ENCODE data around the gene PDC. TPM values are rescaled to one million over a fixed set of nuclear protein-coding genes. Genes with fewer than 3 reads are reported as not detected.

PDC gene
- total RNA-seq, 1 donor from 2014 or later: not detected

- Mint-ChIP-seq H3K36me3 (ENCODE audit: low read depth) (no peaks in the 10 kb centered on the region), H3K4me1 (peaks cover 6% of the 10 kb centered on the region), H3K27me3 (no peaks in the 10 kb centered on the region), H3K9me3 (no peaks in the 10 kb centered on the region), H3K4me3 (no peak overlapping the region), H3K27ac (no peak overlapping the region)
- no peak for DNase-seq
- intact Hi-C loops (cut with micrococcal nuclease): no loop called here
Observed at GRCh38 chr1:186446152-186446551, 14.8 kb downstream of the PDC start.

GRCh38 chr1:186443638-186444037, 17.3 kb downstream of the PDC start:
- no peaks in the 10 kb centered on the region for H3K9me3 Mint-ChIP-seq
- no peak for DNase-seq
- no peak overlapping the region for H3K4me3 Mint-ChIP-seq
- H3K4me1 Mint-ChIP-seq: peaks cover 6% of the 10 kb centered on the region
- intact Hi-C loops (cut with micrococcal nuclease): no loop called here
- H3K27me3 Mint-ChIP-seq: no peaks in the 10 kb centered on the region
- no peaks in the 10 kb centered on the region for H3K36me3 Mint-ChIP-seq (ENCODE audit: low read depth)
- no peak overlapping the region for H3K27ac Mint-ChIP-seq

- H3K4me1 Mint-ChIP-seq: peaks cover 6% of the 10 kb centered on the region
- no peaks in the 10 kb centered on the region for H3K9me3 Mint-ChIP-seq
- H3K27me3 Mint-ChIP-seq: no peaks in the 10 kb centered on the region
- DNase-seq: no peak
- H3K4me3 Mint-ChIP-seq: no peak overlapping the region
- intact Hi-C loops (cut with micrococcal nuclease): no loop called here
- peak overlapping the region; percentile 17 for H3K27ac Mint-ChIP-seq
- peaks cover 2% of the 10 kb centered on the region for H3K36me3 Mint-ChIP-seq (ENCODE audit: low read depth)
Observed at GRCh38 chr1:186442651-186443375, 18.1 kb downstream of the PDC start.

GRCh38 chr1:186440584-186440983, 20.3 kb downstream of the PDC start:
- Mint-ChIP-seq H3K36me3 (ENCODE audit: low read depth) (peaks cover 10% of the 10 kb centered on the region), H3K27me3 (no peaks in the 10 kb centered on the region), H3K4me3 (no peak overlapping the region), H3K9me3 (no peaks in the 10 kb centered on the region), H3K27ac (no peak overlapping the region), H3K4me1 (peaks cover 6% of the 10 kb centered on the region)
- DNase-seq: no peak
- intact Hi-C loops (cut with micrococcal nuclease): no loop called here

GRCh38 chr1:186438567-186438966, 22.3 kb downstream of the PDC start:
- DNase-seq: no peak
- H3K36me3 Mint-ChIP-seq (ENCODE audit: low read depth): peaks cover 10% of the 10 kb centered on the region
- H3K9me3 Mint-ChIP-seq: no peaks in the 10 kb centered on the region
- no peak overlapping the region for H3K4me3 Mint-ChIP-seq
- intact Hi-C loops (cut with micrococcal nuclease): no loop called here
- no peak overlapping the region for H3K27ac Mint-ChIP-seq
- H3K27me3 Mint-ChIP-seq: no peaks in the 10 kb centered on the region
- H3K4me1 Mint-ChIP-seq: peaks cover 11% of the 10 kb centered on the region

- no peak for DNase-seq
- H3K27ac Mint-ChIP-seq: no peak overlapping the region
- peaks cover 4% of the 10 kb centered on the region for H3K4me1 Mint-ChIP-seq
- peaks cover 10% of the 10 kb centered on the region for H3K36me3 Mint-ChIP-seq (ENCODE audit: low read depth)
- no peaks in the 10 kb centered on the region for H3K9me3 Mint-ChIP-seq
- no peaks in the 10 kb centered on the region for H3K27me3 Mint-ChIP-seq
- intact Hi-C loops (cut with micrococcal nuclease): no loop called here
- no peak overlapping the region for H3K4me3 Mint-ChIP-seq
Observed at GRCh38 chr1:186435336-186435735, 25.6 kb downstream of the PDC start.

GRCh38 chr1:186429017-186429416, 31.9 kb downstream of the PDC start:
- no peak overlapping the region for H3K27ac Mint-ChIP-seq
- H3K4me1 Mint-ChIP-seq: peaks cover 5% of the 10 kb centered on the region
- no peak overlapping the region for H3K4me3 Mint-ChIP-seq
- H3K27me3 Mint-ChIP-seq: no peaks in the 10 kb centered on the region
- H3K36me3 Mint-ChIP-seq (ENCODE audit: low read depth): peaks cover 29% of the 10 kb centered on the region
- peaks cover 23% of the 10 kb centered on the region for H3K9me3 Mint-ChIP-seq
- no peak for DNase-seq
- intact Hi-C loops (cut with micrococcal nuclease): no loop called here

- Mint-ChIP-seq H3K36me3 (ENCODE audit: low read depth) (peaks cover 35% of the 10 kb centered on the region), H3K27ac (no peak overlapping the region), H3K4me1 (peaks cover 11% of the 10 kb centered on the region), H3K4me3 (no peak overlapping the region), H3K9me3 (peaks cover 23% of the 10 kb centered on the region), H3K27me3 (no peaks in the 10 kb centered on the region)
- DNase-seq: no peak
- intact Hi-C loops (cut with micrococcal nuclease): no loop called here
Observed at GRCh38 chr1:186426118-186426517, 34.8 kb downstream of the PDC start.

- no peak for DNase-seq
- H3K4me1 Mint-ChIP-seq: peaks cover 20% of the 10 kb centered on the region
- peaks cover 23% of the 10 kb centered on the region for H3K9me3 Mint-ChIP-seq
- H3K27ac Mint-ChIP-seq: no peak overlapping the region
- no peaks in the 10 kb centered on the region for H3K27me3 Mint-ChIP-seq
- H3K36me3 Mint-ChIP-seq (ENCODE audit: low read depth): peaks cover 42% of the 10 kb centered on the region
- no peak overlapping the region for H3K4me3 Mint-ChIP-seq
- intact Hi-C loops (cut with micrococcal nuclease): no loop called here
Observed at GRCh38 chr1:186424539-186424938, 36.4 kb downstream of the PDC start.

- H3K27me3 Mint-ChIP-seq: no peaks in the 10 kb centered on the region
- no peak overlapping the region for H3K4me3 Mint-ChIP-seq
- H3K9me3 Mint-ChIP-seq: peaks cover 19% of the 10 kb centered on the region
- peaks cover 41% of the 10 kb centered on the region for H3K36me3 Mint-ChIP-seq (ENCODE audit: low read depth)
- peaks cover 25% of the 10 kb centered on the region for H3K4me1 Mint-ChIP-seq
- H3K27ac Mint-ChIP-seq: no peak overlapping the region
- DNase-seq: peak; percentile 57
- intact Hi-C loops (cut with micrococcal nuclease): no loop called here
Observed at GRCh38 chr1:186421446-186421845, 39.5 kb downstream of the PDC start.

GRCh38 chr1:186420923-186421322, 40.0 kb downstream of the PDC start:
- Mint-ChIP-seq H3K36me3 (ENCODE audit: low read depth) (peaks cover 37% of the 10 kb centered on the region), H3K27me3 (no peaks in the 10 kb centered on the region), H3K4me3 (peak overlapping the region; percentile 69), H3K9me3 (peaks cover 14% of the 10 kb centered on the region), H3K27ac (peak overlapping the region; percentile 86), H3K4me1 (peaks cover 23% of the 10 kb centered on the region)
- peak; percentile 58 for DNase-seq
- intact Hi-C loops (cut with micrococcal nuclease): no loop called here

GRCh38 chr1:186420311-186420710, 40.6 kb downstream of the PDC start:
- Mint-ChIP-seq H3K4me3 (peak overlapping the region; percentile 69), H3K36me3 (ENCODE audit: low read depth) (peaks cover 35% of the 10 kb centered on the region), H3K27ac (peak overlapping the region; percentile 86), H3K27me3 (no peaks in the 10 kb centered on the region), H3K4me1 (peaks cover 21% of the 10 kb centered on the region), H3K9me3 (peaks cover 10% of the 10 kb centered on the region)
- no peak for DNase-seq
- intact Hi-C loops (cut with micrococcal nuclease): no loop called here

GRCh38 chr1:186418503-186418902, 42.4 kb downstream of the PDC start:
- H3K9me3 Mint-ChIP-seq: no peaks in the 10 kb centered on the region
- no peak for DNase-seq
- peak overlapping the region; percentile 71 for H3K27ac Mint-ChIP-seq
- H3K36me3 Mint-ChIP-seq (ENCODE audit: low read depth): peaks cover 28% of the 10 kb centered on the region
- intact Hi-C loops (cut with micrococcal nuclease): no loop called here
- H3K4me3 Mint-ChIP-seq: no peak overlapping the region
- peaks cover 21% of the 10 kb centered on the region for H3K4me1 Mint-ChIP-seq
- no peaks in the 10 kb centered on the region for H3K27me3 Mint-ChIP-seq

- no peaks in the 10 kb centered on the region for H3K27me3 Mint-ChIP-seq
- no peak overlapping the region for H3K27ac Mint-ChIP-seq
- DNase-seq: no peak
- H3K4me3 Mint-ChIP-seq: no peak overlapping the region
- H3K36me3 Mint-ChIP-seq (ENCODE audit: low read depth): peaks cover 16% of the 10 kb centered on the region
- H3K9me3 Mint-ChIP-seq: no peaks in the 10 kb centered on the region
- intact Hi-C loops (cut with micrococcal nuclease): no loop called here
- H3K4me1 Mint-ChIP-seq: no peaks in the 10 kb centered on the region
Observed at GRCh38 chr1:186413319-186413718, 47.6 kb downstream of the PDC start.

GRCh38 chr1:186409091-186409490, 51.8 kb downstream of the PDC start:
- H3K27ac Mint-ChIP-seq: no peak overlapping the region
- H3K36me3 Mint-ChIP-seq (ENCODE audit: low read depth): peaks cover 21% of the 10 kb centered on the region
- intact Hi-C loops (cut with micrococcal nuclease): no loop called here

More at GRCh38 chr1:186409091-186409490, 51.8 kb downstream of the PDC start:
- Mint-ChIP-seq H3K4me3 (no peak overlapping the region), H3K4me1 (peaks cover 9% of the 10 kb centered on the region), H3K27me3 (no peaks in the 10 kb centered on the region), H3K9me3 (no peaks in the 10 kb centered on the region)
- peak; percentile 63 for DNase-seq
